ENCODE measurements around the gene PIP5K1A.
A peak's percentile ranks its signal among the peaks of the same experiment; 100 is the strongest.
"Not testable (repeated sequence)": the region's sequence is repeated elsewhere in the genome, so short reads cannot be mapped to it uniquely, and the experiment has no call there.

The PIP5K1A gene, protein sequence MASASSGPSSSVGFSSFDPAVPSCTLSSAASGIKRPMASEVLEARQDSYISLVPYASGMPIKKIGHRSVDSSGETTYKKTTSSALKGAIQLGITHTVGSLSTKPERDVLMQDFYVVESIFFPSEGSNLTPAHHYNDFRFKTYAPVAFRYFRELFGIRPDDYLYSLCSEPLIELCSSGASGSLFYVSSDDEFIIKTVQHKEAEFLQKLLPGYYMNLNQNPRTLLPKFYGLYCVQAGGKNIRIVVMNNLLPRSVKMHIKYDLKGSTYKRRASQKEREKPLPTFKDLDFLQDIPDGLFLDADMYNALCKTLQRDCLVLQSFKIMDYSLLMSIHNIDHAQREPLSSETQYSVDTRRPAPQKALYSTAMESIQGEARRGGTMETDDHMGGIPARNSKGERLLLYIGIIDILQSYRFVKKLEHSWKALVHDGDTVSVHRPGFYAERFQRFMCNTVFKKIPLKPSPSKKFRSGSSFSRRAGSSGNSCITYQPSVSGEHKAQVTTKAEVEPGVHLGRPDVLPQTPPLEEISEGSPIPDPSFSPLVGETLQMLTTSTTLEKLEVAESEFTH

DNA sequence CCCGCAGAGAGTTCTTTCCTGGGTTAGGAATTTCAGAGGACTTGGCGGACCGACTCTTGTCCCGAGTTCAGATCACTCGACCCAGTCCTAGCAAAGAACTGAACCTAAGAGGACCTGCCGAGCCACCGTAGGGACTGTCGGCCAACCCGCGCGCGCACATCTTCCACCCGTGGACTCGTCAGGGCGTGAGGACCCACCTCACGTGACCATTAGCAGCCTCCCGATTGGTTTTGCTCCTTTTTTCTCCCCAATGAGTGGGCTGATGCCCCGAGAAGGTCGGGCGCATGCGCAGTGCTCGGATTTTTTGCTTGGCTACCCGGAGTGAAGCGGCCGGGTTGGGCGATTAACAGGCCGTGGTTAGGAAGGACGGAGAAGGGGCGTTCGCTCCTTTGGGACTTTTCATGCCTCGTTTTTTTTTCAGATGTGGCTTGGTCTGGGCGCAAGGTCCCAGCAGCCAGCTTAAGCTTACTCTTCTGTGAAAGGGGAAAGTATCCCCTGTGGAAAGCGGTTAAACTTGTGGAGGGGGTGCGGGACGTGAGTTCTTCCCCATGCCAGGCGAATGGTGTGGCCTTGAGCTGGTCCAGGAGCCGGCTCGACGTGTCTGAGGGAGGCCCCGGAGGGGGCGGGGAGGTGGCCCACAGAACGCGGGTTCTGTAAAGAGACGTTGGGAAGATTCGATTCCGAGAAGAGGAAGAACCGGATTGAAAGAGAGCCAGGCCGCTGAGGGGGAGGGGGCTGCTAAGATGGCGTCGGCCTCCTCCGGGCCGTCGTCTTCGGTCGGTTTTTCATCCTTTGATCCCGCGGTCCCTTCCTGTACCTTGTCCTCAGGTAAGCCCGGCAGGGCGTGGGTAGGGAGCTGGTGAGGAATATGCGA lies at the start of gene PIP5K1A:
PIP5K1A (plus strand) TSS at position 299 of the 874 bp plus-strand sequence; CDS start at position 744, 445 bp downstream.
- DNase-seq = peak; percentile 98 to 99

DNA sequence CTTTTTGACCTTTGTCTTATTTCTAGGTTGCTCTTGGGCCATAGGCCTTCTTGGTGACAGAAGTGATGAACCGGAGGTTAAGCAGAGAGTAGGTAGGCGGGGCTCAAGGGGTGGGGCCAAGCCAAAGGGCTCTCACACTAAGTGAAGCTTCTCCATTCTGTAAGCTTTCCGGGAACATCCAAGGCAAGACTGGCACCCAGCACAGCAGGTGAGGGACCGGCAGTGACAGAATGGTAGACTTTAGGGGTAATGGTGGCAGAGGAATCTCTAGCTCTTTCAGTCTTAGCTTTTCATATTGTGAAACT lies 41.9 kb upstream of the PIP5K1A start, which contains the start of gene TNFAIP8L2:
TNFAIP8L2 (plus strand) TSS at position 135 of the 305 bp plus-strand sequence. CDS start 2,049 bp downstream, outside the sequence.
- DNase-seq = peak; percentile 68 to 75

DNA sequence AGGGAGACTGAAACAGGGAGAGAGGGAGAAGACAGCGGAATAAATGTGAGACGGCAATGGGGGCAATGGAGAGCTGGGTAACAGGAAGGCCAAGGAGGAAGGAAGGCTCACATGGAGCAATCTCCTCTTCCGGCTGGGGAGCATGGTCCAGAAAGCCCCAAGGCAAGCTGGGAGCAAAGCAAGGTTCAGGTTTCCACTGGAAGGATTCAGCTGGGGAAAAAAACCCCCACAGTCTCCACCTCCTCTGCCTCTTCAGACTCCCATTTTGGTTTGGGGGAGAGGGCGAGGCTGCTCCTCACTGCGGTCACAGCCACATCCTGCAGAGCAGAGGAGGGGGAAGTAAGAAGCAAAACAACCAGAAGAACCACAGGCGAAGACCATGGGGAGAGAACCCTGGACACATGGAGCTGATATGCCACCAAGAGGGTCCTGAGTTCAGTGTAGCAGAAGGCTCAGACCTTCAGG lies 41.3 kb upstream of the PIP5K1A start:
- peak in 1 of 2 experiments; percentile 27 for DNase-seq

DNA sequence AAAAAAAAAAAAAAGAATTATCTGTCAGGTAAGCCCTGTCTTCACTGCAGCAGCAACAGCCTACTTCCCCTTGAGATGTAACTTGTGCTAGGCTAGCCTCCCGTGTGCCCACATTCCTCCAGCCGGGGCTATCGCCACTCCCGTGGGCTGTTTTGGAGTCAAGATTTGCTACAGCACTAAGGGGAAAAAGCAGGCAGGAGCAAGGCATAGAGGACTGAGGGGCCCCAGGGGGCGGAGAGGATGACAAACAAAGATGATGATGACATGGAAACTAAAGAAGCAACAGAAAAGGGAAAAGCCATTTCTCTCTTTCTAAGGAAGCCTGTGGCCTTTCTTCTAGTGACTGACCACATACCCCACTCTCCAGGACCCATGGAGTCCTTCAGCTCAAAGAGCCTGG lies 40.0 kb upstream of the PIP5K1A start:
- peak; percentile 44 for DNase-seq

DNA sequence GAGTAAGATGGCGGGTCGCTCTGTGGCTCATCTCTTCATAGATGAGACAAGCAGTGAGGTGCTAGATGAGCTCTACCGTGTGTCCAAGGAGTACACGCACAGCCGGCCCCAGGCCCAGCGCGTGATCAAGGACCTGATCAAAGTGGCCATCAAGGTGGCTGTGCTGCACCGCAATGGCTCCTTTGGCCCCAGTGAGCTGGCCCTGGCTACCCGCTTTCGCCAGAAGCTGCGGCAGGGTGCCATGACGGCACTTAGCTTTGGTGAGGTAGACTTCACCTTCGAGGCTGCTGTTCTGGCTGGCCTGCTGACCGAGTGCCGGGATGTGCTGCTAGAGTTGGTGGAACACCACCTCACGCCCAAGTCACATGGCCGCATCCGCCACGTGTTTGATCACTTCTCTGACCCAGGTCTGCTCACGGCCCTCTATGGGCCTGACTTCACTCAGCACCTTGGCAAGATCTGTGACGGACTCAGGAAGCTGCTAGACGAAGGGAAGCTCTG lies 39.6 kb upstream of the PIP5K1A start:
- no peak for DNase-seq

DNA sequence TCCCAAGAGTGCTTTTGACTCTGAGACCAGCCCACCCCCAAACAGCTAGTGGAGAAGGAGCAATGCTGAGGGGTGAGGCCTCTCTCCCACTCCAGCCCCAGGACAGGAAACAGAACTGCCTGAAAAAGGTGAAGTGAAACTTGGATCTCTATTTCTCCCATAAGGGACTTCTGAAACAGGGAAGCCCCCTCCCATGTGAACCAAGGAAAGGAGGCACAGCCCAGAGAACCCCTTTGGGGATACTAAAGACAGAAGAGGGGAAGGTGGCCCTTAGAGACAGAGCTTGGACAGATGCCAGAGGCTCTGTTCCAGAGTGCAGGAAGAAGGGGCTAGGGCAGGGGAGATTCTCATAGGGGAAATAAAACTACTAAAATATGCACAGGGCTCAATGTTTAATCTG lies 39.0 kb upstream of the PIP5K1A start:
- DNase-seq = no peak

DNA sequence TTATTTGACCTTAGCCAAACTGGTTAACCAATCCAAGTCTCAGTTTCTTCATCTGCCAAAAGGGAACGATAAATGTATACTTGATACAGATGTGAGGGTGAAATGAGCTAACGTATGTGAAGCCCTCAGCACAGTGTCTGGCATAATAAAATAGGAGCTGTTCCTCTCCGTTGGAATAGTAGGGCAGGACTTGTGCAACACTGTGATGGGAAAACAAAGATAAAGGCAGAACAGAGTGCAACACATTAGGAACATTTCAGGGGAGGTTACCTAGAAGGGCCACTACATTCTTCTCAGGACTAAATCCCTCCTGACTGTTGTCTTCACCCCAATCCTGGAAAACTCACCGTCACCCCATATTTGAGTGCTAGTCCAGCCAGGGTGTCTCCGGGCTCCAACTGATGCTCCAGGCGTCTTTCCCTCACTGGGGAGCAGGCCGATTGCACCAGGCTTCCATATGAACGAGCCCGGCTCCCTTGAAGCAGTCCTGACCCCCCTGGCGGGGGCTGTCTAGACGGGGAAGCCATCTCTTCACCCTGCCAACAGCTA lies 33.5 kb upstream of the PIP5K1A start:
- no peak for DNase-seq

DNA sequence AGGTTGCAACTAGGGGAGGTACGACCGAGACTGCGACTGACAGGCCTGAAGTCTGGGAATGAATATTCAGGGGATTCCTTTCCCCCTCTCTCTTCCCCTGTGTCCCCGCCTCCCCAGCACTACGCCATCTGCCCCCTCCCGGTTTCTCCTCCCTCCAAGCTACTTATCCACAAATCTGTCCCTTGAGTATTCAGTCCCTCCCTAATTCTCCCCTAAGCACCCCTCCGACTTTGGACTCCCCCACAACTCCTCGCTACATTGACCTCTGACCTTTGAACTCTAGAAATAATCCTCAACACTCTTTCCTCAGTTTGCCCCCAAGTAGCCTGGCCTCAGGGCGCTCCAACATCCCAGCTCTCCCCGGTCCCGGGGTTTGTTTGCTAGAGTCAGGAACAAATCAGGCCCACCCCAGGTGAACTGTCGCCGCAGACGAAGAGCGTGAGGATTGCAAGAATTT lies 33.0 kb upstream of the PIP5K1A start:
- DNase-seq = no peak

DNA sequence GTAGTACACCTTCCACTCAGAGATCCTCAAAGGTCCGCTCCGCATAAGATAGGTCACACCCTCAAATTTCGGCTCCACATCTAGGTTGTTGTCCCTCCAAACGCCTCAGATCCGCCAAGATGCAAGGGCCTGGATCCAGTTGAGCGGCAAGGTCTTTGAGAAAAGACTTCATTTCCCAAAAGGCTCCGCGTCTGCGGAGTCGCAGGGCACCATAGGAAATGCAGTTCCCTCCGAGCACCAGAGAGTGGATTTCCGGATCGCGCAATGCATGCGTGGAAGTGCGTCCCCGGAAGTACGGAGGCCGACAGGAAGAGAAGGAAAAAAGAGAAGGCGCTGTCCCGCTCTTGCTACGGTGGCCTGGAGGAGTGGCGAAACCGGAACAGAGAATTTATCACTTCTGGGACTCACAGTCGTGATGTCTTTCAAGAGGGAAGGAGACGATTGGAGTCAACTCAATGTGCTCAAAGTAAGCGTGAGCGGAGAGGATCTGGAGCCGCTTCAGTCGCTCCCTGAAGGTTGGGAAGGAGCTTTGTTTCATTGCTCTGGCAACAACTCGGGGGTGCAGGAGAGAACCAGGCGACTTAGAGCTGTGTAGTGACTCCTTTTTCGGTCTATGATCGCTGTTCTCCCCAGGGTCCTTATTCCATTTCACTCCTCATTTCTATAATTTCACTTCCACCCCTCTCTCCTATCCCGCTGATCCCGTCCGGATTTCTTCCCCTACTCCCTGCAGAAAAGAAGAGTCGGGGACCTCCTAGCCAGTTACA lies 32.4 kb upstream of the PIP5K1A start, which contains the start of the genes LYSMD1 and SCNM1:
LYSMD1 (minus strand) TSS at position 165 of the 767 bp plus-strand sequence. CDS start 644 bp downstream, outside the sequence.
SCNM1 (plus strand) TSS at position 407 of the 767 bp plus-strand sequence; CDS start at position 416, 9 bp downstream.
- DNase-seq = peak; percentile 93 to 95

DNA sequence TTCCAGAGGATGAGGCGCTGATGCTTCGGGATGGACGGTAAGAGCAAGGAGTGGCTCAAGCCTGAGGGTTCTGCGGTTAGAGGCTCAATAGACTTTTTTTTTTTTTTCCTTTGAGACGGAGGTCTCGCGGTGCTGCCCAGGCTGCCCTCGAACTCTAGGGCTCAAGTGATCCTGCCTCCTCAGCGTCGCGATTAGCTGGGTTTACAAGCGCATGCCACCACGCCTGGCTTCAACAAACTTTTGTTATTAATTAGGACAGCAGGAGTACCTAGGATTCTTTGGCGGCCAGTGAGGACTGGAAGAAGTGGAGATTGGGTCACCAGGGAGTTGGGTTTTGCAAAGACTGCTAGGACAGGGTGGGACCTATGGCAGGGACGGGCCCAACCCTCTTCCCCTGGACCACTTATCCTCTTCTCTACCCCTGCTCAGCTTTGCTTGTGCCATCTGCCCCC lies 31.8 kb upstream of the PIP5K1A start:
- no peak for DNase-seq

DNA sequence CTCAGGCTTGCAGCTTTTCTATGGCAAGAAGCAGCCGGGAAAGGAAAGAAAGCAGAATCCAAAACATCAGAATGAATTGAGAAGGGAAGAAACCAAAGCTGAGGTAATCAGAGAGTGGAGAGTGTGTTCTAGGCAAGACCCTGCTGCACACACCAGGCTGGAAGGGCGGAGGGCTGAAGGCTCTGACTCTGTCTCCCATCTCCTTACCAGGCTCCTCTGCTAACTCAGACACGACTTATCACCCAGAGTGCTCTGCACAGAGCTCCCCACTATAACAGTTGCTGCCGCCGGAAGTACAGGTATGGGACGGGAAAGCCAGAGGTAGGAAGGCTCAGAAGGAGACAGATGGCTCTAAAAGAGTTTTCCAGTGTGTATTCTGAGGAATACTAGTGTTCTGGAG lies 31.2 kb upstream of the PIP5K1A start:
- DNase-seq = no peak

DNA sequence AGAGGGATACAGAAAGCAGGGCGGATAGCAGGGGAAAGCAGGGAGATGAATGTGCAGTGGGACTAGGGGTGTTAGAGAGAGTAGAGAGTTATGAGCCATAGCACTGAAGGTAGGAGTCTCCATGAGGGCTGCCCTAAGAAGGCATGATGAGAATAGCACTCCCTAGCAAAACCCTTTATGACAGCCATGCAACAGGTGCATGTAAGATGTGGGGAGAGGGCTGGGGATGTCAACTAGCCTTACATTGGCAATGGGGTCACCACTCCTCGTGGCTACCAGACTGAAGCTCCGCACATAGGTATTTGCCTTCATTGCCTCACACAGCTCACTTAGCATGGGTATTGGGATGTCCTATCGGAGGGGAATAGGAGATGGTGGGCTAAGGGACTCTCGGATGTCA lies 27.2 kb upstream of the PIP5K1A start:
- DNase-seq = no peak

DNA sequence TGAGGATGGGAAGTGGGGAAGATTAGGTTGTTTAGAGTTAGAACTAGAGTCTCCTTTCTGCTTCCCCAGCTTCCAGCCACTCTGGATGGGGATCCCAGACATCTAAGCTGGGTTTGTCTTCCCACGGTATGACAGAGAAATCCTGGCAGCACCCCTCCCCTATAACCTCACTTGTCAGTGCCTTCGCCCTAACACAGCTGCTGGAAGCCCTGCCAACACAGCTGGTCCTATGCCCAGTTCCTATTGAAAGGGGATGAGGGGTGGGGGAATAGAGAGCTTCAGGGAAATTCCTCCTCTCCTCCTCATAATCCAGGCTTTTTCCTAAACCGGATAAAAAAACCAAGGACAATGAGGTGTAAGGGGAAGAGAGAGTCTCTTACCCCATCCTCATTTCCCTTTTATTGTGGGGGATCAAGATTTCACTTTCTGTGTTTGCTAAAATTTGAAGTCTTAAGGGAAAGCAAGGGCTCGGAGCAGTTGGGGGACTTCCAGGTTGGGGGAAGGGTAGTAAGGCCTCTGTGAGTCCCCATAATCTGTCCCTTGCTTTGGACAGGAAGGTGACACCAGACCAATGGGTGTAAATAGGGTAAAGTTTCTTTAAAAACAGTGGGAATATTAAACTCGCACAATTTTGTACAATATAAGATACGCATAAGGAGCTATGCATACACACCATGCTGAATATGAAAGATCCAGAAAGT lies 23.2 kb upstream of the PIP5K1A start:
- DNase-seq = no peak

DNA sequence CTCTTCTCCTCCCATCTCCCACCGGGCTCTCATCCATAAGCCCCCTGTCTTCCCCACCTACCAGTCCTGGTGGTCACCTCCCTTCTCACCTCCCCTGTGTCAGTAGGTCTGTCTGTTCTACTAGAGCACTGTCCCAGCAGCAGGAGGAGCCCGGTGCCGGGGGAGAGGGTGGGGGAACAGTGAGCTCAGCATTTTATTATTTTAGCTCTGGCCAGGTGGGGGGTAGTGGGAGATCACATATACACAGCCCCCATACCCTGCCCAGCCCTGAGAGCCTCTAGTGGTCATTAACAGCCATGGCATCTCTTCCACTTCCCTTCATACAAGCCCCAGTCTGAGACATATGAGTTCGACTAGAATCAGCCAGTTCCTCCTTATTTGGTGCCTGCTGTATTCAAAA lies 22.5 kb upstream of the PIP5K1A start, which contains the start of gene TMOD4:
TMOD4 (minus strand) TSS at position 119 of the 400 bp plus-strand sequence. CDS start 1,106 bp downstream, outside the sequence.
- DNase-seq = no peak

DNA sequence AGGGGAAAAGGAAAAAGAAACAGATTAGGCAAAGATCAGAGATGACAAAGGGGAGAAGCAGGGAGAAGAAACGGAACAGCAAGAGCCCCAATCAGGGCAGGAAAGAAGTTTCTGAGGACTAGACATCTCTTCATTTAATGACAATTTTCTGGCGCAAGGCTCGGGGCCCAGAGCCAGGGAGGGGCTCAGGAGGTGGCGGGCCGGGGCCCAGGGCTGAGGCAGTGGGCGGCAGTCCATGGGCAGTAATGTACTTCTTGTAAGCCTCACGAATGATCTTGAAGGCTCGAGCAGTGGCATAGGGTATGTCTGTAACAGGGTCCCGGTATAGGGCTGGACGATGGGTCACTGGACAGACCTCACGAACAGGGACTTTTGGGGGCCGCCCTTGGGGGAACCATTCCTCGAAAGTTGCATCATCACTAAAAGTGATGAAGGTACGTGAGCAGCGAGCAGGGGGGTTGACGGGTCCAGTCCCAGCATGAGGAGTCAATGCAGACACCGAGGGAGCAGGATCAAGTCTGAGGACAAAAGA lies 21.8 kb upstream of the PIP5K1A start:
- no peak for DNase-seq

DNA sequence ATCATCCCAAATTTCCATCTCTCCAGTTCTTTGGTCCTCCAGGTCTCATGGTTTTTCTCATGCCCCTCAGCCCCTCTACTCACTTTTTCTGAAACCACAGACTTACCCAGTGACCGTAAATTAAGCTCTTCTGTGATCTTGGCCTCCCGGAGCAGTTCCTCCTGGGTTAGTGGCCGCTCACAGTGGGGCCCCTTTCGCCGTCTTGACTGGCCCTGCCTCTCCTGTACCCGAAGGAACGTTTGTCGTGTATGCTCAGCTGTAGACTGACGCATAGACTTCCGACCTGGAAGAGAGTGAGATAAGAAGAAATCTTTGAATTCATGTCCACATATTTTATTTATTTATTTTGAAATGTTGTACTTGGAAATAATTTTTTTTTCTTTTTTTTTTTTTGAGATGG lies 14.1 kb upstream of the PIP5K1A start:
- DNase-seq = no peak

DNA sequence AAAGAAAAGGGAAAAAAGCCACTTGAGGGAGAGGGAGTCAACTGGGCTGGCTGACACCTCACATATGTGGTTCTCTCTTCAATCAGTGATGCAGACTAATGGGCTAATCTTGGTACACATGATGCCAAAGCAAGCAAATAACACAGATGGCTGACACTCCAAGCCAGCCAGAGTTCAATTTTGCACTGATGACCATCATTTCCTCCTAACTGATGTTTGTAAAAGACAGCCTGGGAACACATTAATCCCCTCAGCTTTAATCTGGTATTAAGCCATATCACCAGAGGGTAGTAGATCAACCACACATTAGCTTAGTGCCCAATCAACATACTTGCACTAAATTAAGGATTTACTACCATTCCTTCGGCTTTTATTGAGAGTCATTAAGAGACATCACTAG lies 11.1 kb upstream of the PIP5K1A start:
- DNase-seq = no peak

DNA sequence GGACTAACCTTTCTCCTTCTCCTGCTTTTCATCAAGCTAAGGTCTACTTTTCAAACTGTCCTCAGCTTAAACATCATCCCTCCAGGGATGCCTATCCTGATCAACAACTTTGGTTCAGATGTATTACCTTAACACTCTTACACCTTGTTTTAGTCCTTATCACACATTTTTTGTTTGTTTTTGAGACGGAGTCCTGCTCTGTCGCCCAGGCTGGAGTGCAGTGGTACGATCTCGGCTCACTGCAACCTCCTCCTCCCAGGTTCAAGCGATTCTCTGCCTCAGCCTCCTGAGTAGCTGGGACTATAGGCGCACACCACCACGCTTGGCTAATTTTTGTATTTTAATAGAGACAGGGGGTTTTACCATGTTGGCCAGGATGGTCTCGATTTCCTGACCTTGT lies 9.7 kb upstream of the PIP5K1A start:
- DNase-seq = not testable (repeated sequence)

DNA sequence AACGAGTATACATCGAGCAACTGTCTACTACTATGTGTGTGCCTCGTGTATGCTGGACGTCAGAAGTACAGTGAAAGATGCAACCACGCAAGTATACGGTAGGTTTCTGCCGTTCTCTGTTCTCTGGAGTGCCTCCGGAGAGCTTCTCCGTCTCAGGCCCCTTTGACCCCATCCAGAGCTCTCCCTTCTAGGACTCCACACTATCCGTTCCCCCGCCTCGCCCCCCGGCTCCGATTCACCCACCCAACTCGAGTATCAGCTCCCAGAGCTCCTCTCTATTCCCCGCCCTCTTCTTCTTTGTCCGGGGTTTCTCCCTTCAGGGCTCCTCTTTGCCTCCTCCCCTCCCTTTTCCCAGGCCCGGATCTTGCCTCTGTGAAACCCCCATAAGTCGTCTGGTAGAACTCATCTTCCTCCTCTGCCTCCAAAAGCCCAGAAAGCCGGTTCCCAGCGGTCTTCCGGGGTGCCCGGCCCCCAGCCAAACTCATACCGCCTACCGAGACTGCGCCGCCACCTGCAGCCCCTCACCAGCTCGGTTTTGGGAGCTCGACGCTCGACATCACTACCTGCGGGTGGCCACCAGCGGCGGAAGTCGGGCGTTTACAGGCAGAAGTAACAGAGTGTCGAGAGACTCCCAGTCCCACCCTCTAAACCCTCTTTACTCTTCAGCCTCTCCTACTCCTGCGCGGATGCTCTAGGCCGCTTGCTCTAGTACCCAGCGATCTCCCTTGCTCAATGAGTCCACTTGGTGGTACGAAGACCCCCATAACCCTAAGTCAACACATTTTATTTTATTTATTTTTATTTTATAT lies 8.5 kb upstream of the PIP5K1A start, which contains the start of gene VPS72:
VPS72 (minus strand) TSS at position 561 of the 809 bp plus-strand sequence; CDS start at position 485, 76 bp downstream.
- peak; percentile 79 to 82 for DNase-seq

Measured in activated CD4-positive, alpha-beta T cell treated with anti-CD3 and anti-CD28 coated beads, Interleukin-2, amount 50 U/mL, for 4 hours (primary cell).